ENCODE results near the gene CFAP52.

- TF ChIP-seq, protein P1, sequence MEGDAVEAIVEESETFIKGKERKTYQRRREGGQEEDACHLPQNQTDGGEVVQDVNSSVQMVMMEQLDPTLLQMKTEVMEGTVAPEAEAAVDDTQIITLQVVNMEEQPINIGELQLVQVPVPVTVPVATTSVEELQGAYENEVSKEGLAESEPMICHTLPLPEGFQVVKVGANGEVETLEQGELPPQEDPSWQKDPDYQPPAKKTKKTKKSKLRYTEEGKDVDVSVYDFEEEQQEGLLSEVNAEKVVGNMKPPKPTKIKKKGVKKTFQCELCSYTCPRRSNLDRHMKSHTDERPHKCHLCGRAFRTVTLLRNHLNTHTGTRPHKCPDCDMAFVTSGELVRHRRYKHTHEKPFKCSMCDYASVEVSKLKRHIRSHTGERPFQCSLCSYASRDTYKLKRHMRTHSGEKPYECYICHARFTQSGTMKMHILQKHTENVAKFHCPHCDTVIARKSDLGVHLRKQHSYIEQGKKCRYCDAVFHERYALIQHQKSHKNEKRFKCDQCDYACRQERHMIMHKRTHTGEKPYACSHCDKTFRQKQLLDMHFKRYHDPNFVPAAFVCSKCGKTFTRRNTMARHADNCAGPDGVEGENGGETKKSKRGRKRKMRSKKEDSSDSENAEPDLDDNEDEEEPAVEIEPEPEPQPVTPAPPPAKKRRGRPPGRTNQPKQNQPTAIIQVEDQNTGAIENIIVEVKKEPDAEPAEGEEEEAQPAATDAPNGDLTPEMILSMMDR (IDR thresholded peaks at IDR 0.05; ENCODE audit: insufficient read depth, low read length): no peak
- no peak for TF ChIP-seq GABPA (IDR thresholded peaks at IDR 0.05; ENCODE audit: low read depth)
Observed at GRCh38 chr17:9566067-9566466, 10.4 kb upstream of the CFAP52 start.

Measured in HL-60 (cell line).